ES-I3 (cell line): ENCODE results near the gene HOXC6.
"Not testable (repeated sequence)": the region's sequence is repeated elsewhere in the genome, so short reads cannot be mapped to it uniquely, and the experiment has no call there.

Experiments used
- H3K36me3 ChIP-seq: 2 replicates; pipeline ENCODE4 v1.6.1; 2013; ENCODE audit warnings: mild to moderate bottlenecking, low read length, control low read depth, moderate library complexity; ENCODE audit not compliant: insufficient read depth
- H3K4me1 ChIP-seq: 2 replicates; pipeline ENCODE4 v1.6.1; 2013; ENCODE audit warnings: mild to moderate bottlenecking, control low read depth, low read length; ENCODE audit not compliant: insufficient read depth
- H3K9ac ChIP-seq: 2 replicates; pipeline ENCODE4 v1.6.1; 2013; ENCODE audit warnings: low read depth, mild to moderate bottlenecking, low read length, moderate library complexity
- H3K9me3 ChIP-seq: 2 replicates; pipeline ENCODE4 v1.6.1; 2013; ENCODE audit warnings: mild to moderate bottlenecking, low read length, moderate library complexity; ENCODE audit not compliant: control insufficient read depth, insufficient read depth

The HOXC6 gene

DNA sequence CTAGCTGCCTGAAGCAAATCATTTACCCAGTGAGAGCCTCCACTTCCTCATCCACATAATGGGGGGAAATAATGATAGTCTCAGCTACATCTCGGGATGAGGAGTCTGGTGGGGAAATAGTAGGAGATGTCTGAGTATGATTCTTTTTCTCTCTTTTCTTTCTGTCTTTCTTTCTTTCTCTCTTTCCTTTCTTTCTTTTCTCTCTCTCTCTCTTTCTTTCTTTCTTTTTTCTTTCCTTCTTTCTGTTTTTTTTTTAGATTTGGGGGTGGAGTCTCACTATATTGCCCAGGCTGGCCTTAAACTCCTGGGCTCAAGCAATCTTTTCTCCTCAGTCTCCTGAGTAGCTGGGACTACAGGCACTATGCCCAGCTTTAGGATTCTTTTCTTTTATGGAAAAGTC is 38.2 kb downstream of the HOXC6 start:
- H3K9ac ChIP-seq = no peak overlapping the region
- peaks cover 2% of the 10 kb centered on the region; the same call in 1 of the 2 replicates for H3K4me1 ChIP-seq
- no peaks in the 10 kb centered on the region for H3K36me3 ChIP-seq
- H3K9me3 ChIP-seq = no peaks in the 10 kb centered on the region

DNA sequence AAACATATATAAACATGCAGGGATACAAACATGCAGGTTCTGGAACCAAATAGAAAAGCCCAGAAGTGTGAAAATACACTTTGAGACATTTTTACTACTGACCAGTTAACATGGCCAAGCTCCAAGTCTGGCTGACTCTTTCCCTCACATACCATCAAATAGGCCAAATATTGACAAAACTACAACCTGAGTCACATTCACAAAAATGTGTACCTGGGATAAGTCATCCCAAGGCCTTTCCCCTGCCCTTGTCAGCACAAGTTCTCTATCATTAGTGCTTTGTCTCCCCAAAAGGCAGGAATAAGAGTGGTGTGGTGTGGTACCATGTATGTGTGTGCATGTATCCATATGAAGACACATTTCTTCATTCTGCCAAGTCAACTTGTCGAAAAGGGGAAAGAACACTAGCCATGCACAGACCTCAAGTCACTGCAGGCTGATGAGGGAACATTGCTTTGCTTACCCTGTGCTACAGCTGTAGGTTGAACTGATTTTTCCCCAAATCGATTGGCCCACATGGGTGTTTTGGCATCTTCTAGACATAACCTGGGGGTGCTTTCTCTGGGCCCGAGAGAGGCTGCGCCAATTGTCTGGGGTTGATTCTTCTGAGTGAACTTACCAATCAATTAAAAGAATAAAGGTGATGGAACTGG is 40.3 kb downstream of the HOXC6 start:
- H3K4me1 ChIP-seq = no peaks in the 10 kb centered on the region
- H3K9ac ChIP-seq = no peak overlapping the region
- H3K36me3 ChIP-seq = no peaks in the 10 kb centered on the region
- no peaks in the 10 kb centered on the region for H3K9me3 ChIP-seq

DNA sequence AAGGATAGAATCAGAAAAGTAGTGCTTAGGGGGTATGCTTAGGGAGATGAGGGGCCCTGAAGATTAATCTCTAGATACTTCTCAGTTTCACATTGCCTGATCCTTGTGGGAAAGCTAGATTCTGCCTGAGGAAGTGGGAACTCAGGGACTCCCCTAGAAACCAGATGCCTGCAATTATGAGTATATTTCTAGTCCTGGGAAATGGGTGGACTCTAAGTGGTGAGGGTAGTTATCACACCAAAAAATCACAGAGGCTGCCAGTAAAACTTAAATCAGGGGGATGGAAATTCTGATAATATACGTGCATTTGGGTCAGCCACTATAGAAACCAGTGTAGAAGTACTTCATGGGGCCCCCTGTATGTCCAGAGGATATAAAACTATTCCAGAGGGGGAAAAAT is 43.7 kb downstream of the HOXC6 start:
- H3K9ac ChIP-seq = no peak overlapping the region
- H3K36me3 ChIP-seq = no peaks in the 10 kb centered on the region
- H3K4me1 ChIP-seq = peaks cover 3% of the 10 kb centered on the region; the same call in 1 of the 2 replicates
- no peaks in the 10 kb centered on the region for H3K9me3 ChIP-seq

DNA sequence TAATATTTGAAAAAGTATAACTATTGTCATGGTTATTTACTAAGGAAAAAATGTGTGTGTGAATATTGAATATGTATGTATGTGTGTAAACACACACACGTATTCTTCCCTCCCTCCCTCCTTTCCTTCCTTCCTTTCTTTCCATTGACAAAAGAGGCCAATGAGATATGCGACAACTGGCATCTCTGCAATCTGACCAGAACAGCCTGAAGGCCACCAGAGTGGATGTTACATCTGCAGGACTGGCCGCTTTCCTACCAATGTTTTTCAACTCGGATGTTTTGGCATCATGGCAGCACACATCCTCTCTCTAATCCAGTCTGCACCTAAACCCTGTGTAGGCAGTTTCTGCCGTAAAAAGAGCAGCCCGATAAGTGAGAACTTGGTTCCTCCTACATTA is 46.1 kb downstream of the HOXC6 start:
- H3K9me3 ChIP-seq = no peaks in the 10 kb centered on the region
- no peaks in the 10 kb centered on the region for H3K36me3 ChIP-seq
- peaks cover 3% of the 10 kb centered on the region; the same call in 1 of the 2 replicates for H3K4me1 ChIP-seq
- no peak overlapping the region for H3K9ac ChIP-seq

DNA sequence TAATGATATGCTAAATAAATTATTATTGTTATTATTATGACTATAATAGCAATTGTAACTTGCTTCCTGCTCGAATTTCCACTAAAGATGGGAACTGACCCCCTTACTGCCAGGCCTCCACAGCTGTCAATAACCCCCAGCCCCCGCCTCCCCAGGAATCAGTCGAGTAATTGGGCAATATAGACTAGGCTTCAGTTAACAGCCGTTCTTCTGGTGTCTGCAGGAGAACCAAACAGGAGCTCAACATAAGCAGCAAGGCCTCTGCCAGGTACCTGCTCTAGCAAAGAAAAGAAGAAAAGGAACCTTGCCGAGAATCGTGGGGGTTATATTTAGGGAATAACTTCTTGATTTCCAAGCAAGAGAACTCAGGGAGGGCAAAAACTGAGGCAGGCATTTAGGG is 47.2 kb downstream of the HOXC6 start:
- Histone ChIP-seq H3K9me3 (no peaks in the 10 kb centered on the region), H3K4me1 (peaks cover 3% of the 10 kb centered on the region; the same call in 1 of the 2 replicates), H3K9ac (no peak overlapping the region), H3K36me3 (no peaks in the 10 kb centered on the region)

DNA sequence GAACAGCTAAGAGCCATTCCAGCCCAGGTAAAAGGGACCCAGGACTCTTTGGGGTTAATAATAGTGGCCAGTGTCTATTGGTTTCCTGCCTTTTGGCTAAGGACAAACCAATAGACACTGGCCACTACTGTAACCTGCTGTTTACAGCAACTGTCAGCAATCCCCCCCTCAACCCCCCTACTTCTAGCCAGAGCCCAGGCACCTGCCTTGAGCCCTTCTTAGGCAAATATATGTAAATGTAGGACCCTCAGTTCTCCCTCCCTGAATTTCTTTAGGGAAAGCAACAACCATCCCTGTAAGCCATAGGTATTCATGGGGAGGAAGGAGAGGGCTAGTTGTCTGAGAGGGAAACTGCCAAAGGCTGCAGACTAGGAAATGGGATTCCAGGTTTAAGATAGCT is 47.7 kb downstream of the HOXC6 start:
- Histone ChIP-seq H3K36me3 (no peaks in the 10 kb centered on the region), H3K9me3 (no peaks in the 10 kb centered on the region), H3K9ac (no peak overlapping the region), H3K4me1 (peaks cover 3% of the 10 kb centered on the region; the same call in 1 of the 2 replicates)

DNA sequence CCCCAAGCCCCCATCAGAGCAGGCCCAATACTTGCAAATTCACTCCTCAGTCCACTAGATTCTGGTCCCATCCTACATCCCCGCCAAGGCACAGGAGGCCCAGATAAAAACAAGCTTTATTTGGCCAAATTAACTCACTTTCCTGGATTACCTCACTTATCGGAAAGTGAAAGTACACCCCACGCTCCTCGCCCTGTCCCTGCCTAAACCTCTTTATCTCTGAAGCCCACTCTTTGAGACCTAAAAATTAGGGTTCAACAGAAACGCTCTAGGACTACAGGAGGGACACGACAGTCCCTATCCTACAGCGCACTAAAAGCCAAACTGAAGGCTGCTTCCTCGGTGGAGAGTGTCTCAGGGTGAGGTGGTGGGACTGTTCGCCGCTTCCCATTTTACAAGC is 49.6 kb downstream of the HOXC6 start:
- not testable (repeated sequence) for H3K9me3 ChIP-seq

DNA sequence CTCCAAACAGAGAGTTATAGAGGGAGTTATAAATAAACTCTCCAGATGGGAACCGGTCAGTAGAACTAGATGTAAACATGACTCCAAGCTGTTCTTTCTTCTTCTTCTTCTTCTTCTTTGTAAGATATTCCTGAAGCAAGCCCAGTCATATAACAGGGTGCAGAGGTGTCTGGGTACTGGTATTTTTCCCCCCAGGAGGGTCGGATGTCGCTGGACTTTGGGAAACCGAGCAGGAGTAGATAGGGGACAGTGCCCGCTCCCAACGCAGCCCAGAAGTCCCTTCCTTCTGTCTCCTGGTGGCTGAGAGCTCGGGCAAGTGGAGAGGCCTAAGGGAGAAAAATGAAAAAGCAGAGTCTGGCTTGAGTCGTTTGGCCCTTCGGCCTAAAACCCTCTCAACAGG is 50.9 kb downstream of the HOXC6 start:
- H3K9me3 ChIP-seq, H3K9ac ChIP-seq, H3K36me3 ChIP-seq, H3K4me1 ChIP-seq: not testable (repeated sequence)

More for the DNA sequence above, 49.6 kb downstream of the HOXC6 start:
- not testable (repeated sequence) for H3K36me3 ChIP-seq, H3K4me1 ChIP-seq, H3K9ac ChIP-seq
